Measurements from ENCODE around the gene POLE4. TPM values are rescaled to one million over a fixed set of nuclear protein-coding genes. Genes with fewer than 3 reads are reported as not detected.

The POLE4 gene
- total and polyA plus RNA-seq, 9 of the 15 experiments (the other 6 are each of a cell fraction or from before 2014, with no cell fraction given) = 25.7 to 73.7 (median 57.3) TPM

GRCh38 chr2:74979844-74980243 lies 21.4 kb downstream of the POLE4 start (continued):
- TF ChIP-seq ZFP91 (CRISPR knock-in tag; IDR thresholded peaks at IDR 0.05) (no peak), HMG20B (CRISPR knock-in tag; IDR thresholded peaks at IDR 0.05) (no peak), SMAD2 (IDR thresholded peaks at IDR 0.05; ENCODE audit: low read depth, low read length) (no peak), ZBTB12 (CRISPR knock-in tag; IDR thresholded peaks at IDR 0.05) (no peak), NFE2L1 (tag; IDR thresholded peaks at IDR 0.05; ENCODE audit: borderline replicate concordance, low read depth) (no peak), SIN3A (IDR thresholded peaks at IDR 0.05; ENCODE audit: borderline replicate concordance in 2 of 2, control insufficient read depth in 1 of 2, low read depth in 2 of 2, low read length in 2 of 2) (no peak), ATF2 (CRISPR knock-in tag; IDR thresholded peaks at IDR 0.05) (no peak)

All from K562 (cell line).